ENCODE results near the gene ADRB2.

The ADRB2 gene

GRCh38 chr5:148826053-148826738, at the start of gene ADRB2:
Gene ADRB2 (plus strand): TSS chr5:148826611. CDS start chr5:148826832, 221 bp downstream.
- H3K4me3 ChIP-seq, result peak within 1 kb of the TSS; percentile 40 to 57 (median 50)
- peak within 1 kb of the TSS in 20 of 21 experiments; percentile 71 to 94 (median 88) for H3K27ac ChIP-seq

DNA sequence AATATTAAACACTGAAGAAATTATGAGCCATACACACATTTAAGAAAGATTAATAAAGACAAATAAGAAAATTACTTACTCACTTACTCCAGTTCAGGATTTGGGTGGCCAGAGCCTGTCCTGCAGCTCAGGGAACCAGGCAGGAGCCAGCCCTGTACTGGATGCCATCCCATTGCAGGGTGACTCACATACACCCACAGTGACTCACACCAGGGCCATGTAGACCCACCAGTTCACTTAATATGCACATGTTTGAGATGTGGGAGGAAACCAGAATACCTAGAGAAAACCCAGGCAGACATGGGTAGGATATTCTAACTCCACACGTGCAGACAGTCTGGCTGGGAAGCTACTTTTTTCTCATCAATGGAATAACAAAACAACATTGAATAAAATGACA, 49.6 kb upstream of the ADRB2 start:
- Histone ChIP-seq H3K4me3 (no peak overlapping the region), H3K27ac (peak overlapping the region in 1 of 21 experiments; percentile 13)

- no peak overlapping the region for H3K4me3 ChIP-seq
These were observed 47.5 kb upstream of the ADRB2 start for GRCh38 chr5:148778882-148779281.

GRCh38 chr5:148780711-148781110, 45.7 kb upstream of the ADRB2 start:
- H3K27ac ChIP-seq, result no peak overlapping the region
- no peak overlapping the region for H3K4me3 ChIP-seq

More at GRCh38 chr5:148778882-148779281, 47.5 kb upstream of the ADRB2 start:
- H3K27ac ChIP-seq, result no peak overlapping the region

DNA sequence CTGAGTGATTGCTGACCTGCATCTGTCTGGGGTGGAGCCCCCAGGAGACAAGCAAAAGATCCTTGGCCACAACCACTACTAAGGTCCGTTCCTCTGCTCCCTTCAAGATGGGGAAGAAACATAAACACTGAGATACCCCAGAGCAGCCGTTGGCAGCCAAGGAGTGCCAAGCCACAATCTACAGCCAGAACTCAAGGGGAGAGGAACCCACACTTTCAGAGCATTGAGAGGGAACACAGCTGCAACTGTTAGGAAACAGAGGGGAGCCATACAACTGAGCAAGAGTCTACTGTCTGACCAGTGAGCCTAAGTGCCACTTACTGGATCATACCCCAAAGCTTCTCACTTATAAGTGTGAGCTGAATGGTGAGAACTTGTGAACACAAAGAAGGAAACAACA, 44.6 kb upstream of the ADRB2 start:
- Histone ChIP-seq H3K4me3 (no peak overlapping the region), H3K27ac (no peak overlapping the region)

DNA sequence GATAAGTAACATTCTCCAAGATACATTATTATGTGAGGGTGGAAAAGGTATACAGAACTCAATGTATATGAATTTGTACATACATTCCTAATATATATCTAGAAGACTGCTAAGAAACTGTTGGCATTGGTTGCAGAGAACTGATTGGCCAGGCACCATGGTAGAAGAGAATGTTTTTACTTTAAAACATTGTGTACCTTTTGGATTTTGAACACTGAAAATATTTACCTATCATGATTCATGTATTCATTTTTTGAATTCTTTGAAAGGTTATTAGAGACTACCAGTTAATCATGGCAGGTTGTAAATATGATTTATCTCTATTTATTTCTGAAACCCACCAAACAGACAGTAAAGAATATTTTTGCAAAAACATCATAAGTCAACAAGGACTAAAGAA, 41.2 kb upstream of the ADRB2 start:
- H3K4me3 ChIP-seq, result no peak overlapping the region
- H3K27ac ChIP-seq, result no peak overlapping the region

GRCh38 chr5:148786456-148786855, 40.0 kb upstream of the ADRB2 start:
- Histone ChIP-seq H3K27ac (no peak overlapping the region), H3K4me3 (no peak overlapping the region)

- no peak overlapping the region for H3K4me3 ChIP-seq
- H3K27ac ChIP-seq, result no peak overlapping the region
These were observed 37.8 kb upstream of the ADRB2 start for GRCh38 chr5:148788636-148789035.

DNA sequence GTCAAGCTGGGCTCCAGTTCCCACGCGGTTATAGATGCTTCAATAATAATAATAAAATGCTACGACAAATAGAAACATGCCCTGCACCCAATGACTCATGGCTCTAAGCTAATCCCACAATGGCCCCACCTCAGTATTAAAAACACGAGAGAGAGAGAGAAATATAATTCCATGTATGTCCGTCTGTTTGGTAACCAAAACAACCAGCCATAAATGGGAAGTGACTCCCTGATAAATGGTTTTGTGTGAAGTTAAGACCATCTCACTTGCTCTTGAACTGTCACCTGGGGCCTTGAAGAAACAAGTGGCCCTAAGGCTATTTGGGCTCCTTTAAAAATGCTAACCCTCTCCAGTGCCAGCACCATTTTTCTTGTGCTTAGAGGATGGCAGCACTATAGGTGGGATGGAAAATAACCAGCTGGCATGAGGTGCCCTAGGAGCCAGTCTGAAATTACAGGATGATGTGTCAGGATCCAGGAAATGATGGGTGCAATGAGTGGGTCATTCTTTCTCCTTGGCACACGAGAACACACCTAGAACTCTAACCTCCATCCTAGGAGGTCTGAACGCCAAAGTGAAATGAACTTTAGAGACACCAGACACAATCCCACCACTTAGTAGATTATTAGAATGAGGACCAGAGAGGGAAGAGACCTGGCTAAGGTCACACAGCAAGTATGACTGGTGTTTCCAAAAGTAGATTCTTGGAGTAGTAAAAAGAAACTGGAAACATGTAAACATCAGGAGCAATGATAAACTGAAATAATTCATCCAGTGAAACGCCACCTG, 35.7 kb upstream of the ADRB2 start:
- peak overlapping the region in 3 of 21 experiments; percentile 31 to 49 (median 45) for H3K27ac ChIP-seq
- H3K4me3 ChIP-seq, result no peak overlapping the region

DNA sequence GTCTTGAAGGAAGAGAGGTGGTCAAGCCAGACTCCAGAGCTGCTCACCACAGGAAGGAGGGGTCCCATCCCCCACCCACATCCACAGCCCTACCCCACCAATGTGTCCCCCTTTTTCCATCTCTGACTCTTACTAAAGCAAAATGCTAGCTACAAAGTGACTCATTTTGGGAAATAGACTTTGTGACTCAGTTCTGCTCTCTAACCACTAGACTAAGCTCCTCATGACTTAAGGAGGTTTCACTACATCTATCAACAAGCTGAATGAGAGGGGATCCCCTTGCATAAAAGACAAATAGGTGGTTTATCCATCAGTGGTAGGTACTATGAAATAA, 35.1 kb upstream of the ADRB2 start:
- peak overlapping the region in 3 of 21 experiments; percentile 31 to 49 (median 45) for H3K27ac ChIP-seq

DNA sequence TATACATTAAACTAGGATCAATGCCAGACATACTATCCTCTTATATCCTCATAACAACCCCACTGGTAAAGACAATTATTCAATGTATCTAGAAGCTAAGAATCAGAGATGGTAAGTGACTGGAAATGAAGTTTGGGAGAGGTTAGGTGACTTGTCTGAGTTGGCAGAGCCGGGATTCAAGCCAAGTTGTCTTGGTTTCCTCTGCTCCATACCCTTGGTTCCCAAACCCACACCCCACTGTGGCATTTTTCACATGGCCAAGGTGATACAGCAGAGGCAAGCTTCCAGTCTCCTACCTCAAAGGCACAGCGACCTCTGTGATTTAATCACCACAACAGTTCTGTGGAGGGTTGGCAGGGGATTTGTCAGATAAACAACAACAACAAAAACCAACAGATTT, 34.7 kb upstream of the ADRB2 start:
- Histone ChIP-seq H3K27ac (peak overlapping the region in 1 of 21 experiments; percentile 18), H3K4me3 (no peak overlapping the region)

More for the DNA sequence above, 35.1 kb upstream of the ADRB2 start:
- no peak overlapping the region for H3K4me3 ChIP-seq

DNA sequence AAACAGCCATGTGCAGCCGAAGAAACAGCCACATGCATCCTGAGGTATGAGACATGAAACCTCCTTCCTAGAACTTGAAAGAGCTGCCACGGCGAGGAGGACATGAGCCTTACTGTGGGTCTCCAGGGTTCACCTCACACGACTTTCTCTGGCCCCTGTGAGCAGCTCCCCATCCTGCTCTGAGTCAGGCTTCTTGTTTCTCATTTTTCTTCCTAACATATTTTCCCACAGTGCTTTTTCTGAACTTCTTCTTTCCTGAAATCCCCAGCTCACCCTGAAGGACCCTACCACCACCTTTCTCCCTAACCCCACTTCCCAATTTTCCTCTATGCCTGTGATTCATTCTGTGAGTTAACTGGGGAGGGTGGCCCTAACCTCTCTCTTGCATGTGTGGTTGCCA, 33.7 kb upstream of the ADRB2 start:
- H3K4me3 ChIP-seq, result no peak overlapping the region

DNA sequence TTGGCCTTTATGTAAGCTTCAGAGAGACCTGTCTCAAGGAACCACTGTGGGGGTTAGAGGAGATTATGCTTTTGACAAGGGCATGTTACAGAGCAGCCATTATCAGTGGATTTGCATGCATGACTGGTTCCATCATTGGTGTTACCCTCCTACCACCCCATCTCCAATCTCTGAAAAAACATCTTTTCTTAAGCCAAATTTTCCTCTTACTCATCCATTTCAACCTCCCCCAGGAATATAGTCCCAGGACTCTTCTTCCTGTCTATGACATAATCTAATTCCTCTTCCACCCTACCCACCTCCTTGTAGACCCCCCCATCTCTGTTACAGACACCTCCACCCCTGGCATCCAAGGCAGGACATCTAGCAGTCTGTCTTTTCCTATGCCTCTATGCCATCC, 33.1 kb upstream of the ADRB2 start:
- Histone ChIP-seq H3K4me3 (no peak overlapping the region), H3K27ac (no peak overlapping the region)

More for the DNA sequence above, 33.7 kb upstream of the ADRB2 start:
- H3K27ac ChIP-seq, result no peak overlapping the region

GRCh38 chr5:148794275-148794674, 32.1 kb upstream of the ADRB2 start:
- no peak overlapping the region for H3K4me3 ChIP-seq
- no peak overlapping the region for H3K27ac ChIP-seq

DNA sequence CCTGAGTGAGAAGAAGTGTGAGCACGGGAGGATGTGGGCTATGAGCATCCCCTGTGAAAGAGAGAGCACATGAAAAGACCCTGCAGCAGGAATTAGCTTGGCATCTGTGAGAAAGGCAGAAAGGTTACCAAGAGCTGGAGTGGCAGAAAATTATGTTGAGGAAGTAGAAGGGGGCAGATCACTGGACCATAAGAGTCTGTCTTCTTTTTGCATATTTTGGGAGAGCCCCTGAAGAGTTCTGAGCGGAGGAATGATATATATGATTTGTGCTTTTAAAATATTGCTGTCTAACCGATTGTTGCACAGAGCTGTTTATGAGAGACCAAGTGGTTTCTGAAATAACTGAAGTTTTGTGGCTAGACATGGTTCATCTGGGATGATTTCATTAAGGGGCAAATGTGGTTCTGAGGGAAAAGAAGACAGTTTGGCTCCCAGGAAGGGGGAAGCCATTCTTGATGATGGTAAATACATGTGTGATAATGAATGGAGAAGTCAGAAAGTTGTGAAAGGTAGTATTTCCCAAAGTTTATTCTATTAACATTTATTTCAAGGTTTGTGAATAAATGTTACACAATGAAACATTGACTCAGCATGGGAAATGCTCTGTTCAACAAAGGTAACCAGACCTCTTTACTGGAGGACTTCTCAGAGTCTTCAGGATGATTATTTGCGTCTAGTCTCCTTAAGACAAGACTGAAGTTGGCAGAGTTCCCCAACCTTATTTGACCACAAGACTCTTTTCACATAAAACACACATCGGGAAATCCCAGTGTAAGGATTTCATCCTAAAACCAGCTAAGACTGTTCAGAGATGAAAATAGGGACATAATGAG, 31.5 kb upstream of the ADRB2 start:
- no peak overlapping the region for H3K4me3 ChIP-seq
- H3K27ac ChIP-seq, result no peak overlapping the region

DNA sequence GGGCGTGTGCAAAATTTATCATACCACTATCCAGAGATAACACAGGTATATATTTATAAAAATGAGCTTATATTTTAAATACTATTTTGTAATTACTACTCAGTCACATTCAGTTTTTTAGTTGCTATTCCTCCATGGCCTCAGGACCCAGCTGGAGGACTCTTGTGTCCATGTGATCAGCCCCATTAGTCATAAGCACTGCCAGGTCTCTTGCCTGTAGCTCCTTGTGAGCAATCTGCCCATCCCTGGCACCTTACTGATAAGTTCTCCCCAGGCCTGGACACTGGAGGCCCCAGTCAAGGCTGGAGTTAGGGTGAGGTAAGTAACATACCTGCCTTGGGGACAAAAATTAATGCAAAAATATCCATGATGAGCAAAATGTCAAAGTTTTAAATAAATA, 29.5 kb upstream of the ADRB2 start:
- Histone ChIP-seq H3K4me3 (no peak overlapping the region), H3K27ac (no peak overlapping the region)

GRCh38 chr5:148798786-148799185, 27.6 kb upstream of the ADRB2 start:
- H3K4me3 ChIP-seq, result no peak overlapping the region
- H3K27ac ChIP-seq, result no peak overlapping the region

- Histone ChIP-seq H3K27ac (no peak overlapping the region), H3K4me3 (no peak overlapping the region)
These were observed 26.5 kb upstream of the ADRB2 start for GRCh38 chr5:148799737-148800527.

DNA sequence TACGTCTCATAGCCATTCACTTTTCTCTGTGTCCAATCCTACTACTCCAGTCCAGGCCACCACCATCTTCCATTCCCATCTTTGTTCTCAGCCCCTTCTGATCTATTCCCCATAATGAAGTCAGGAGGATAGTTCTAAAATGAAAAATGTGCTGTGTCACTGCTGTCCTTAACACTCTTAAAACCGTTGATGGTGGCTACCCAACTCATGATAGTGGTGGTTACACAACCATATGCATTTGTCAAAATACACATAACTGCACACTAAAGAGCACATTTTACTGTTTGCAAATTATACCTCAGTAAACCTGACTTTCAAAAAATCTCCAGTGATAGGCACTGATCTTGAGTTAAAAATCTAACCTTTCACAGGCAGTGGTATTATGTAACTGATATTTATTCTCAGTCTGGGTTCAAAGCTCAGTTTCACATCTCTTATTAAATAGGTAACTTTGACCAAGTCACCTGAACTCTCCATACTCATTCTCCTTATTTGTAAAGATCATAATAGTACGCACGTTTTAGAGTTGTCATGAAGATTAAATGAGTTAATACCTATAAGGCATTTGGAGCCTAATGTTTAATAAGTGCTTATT, 24.6 kb upstream of the ADRB2 start:
- H3K27ac ChIP-seq, result no peak overlapping the region
- no peak overlapping the region for H3K4me3 ChIP-seq
